ENCODE measurements around the gene ZC3H4.

Gene ZC3H4

GRCh38 chr19:47022541-47023447 lies 90.8 kb downstream of the ZC3H4 start:
- no peak for DNase-seq (ENCODE audit: low read depth in 1 of 2, low spot score in 1 of 2)

- DNase-seq (ENCODE audit: low read depth in 1 of 2, low spot score in 1 of 2) = no peak
Observed at GRCh38 chr19:47022140-47022536, 91.4 kb downstream of the ZC3H4 start.

GRCh38 chr19:47021536-47022139 lies 91.9 kb downstream of the ZC3H4 start:
- no peak for DNase-seq (ENCODE audit: low read depth in 1 of 2, low spot score in 1 of 2)

- no peak for DNase-seq (ENCODE audit: low read depth in 1 of 2, low spot score in 1 of 2)
Observed at GRCh38 chr19:47020992-47021496, 92.5 kb downstream of the ZC3H4 start.

- DNase-seq (ENCODE audit: low read depth in 1 of 2, low spot score in 1 of 2) = no peak
Observed at GRCh38 chr19:47020132-47020805, 93.3 kb downstream of the ZC3H4 start.

- DNase-seq (ENCODE audit: low read depth in 1 of 2, low spot score in 1 of 2) = no peak
Observed at GRCh38 chr19:47019431-47020041, 94.0 kb downstream of the ZC3H4 start, which contains the start of gene NPAS1. Gene NPAS1 (plus strand): TSS chr19:47019837. CDS start chr19:47021048, 1,211 bp downstream.

GRCh38 chr19:47018923-47019322 lies 94.7 kb downstream of the ZC3H4 start:
- no peak for DNase-seq (ENCODE audit: low read depth in 1 of 2, low spot score in 1 of 2)
